Jurkat, Clone E6-1 (cell line): ENCODE data around the gene CLPX.
"Not testable (repeated sequence)": the region's sequence is repeated elsewhere in the genome, so short reads cannot be mapped to it uniquely, and the experiment has no call there.

ENCODE experiments used
- DNase-seq: peaks from one replicate; pipeline ENCODE4 v3.0.0-alpha.2; 2011; ENCODE audit warnings: low read depth, low spot score
- H3K4me3 ChIP-seq: 2 replicates; pipeline ENCODE4 v1.5.1; 2011; ENCODE audit warnings: mild to moderate bottlenecking, low read length, control low read depth, moderate library complexity

Gene CLPX

GRCh38 chr15:65180167-65180566, 5.0 kb downstream of the CLPX start:
- no peak overlapping the region for H3K4me3 ChIP-seq

GRCh38 chr15:65177901-65178300, 7.2 kb downstream of the CLPX start:
- no peak for DNase-seq
- no peak overlapping the region for H3K4me3 ChIP-seq

More at GRCh38 chr15:65180167-65180566, 5.0 kb downstream of the CLPX start:
- DNase-seq, result no peak

- no peak for DNase-seq
- H3K4me3 ChIP-seq, result no peak overlapping the region
These were observed 9.1 kb downstream of the CLPX start for GRCh38 chr15:65176056-65176455.

GRCh38 chr15:65175511-65175910, 9.6 kb downstream of the CLPX start:
- H3K4me3 ChIP-seq, result no peak overlapping the region
- no peak for DNase-seq

- no peak for DNase-seq
- H3K4me3 ChIP-seq, result no peak overlapping the region
These were observed 10.6 kb downstream of the CLPX start for GRCh38 chr15:65174509-65174908.

GRCh38 chr15:65172531-65172930, 12.6 kb downstream of the CLPX start:
- no peak overlapping the region for H3K4me3 ChIP-seq
- DNase-seq, result no peak

- no peak for DNase-seq
- H3K4me3 ChIP-seq, result no peak overlapping the region
These were observed 13.7 kb downstream of the CLPX start for GRCh38 chr15:65171428-65171827.

- H3K4me3 ChIP-seq, result no peak overlapping the region
- no peak for DNase-seq
These were observed 19.3 kb downstream of the CLPX start for GRCh38 chr15:65165875-65166274.

- H3K4me3 ChIP-seq, result no peak overlapping the region
- no peak for DNase-seq
These were observed 21.0 kb downstream of the CLPX start for GRCh38 chr15:65164139-65164538.

GRCh38 chr15:65163041-65163440, 22.1 kb downstream of the CLPX start:
- DNase-seq, result no peak
- no peak overlapping the region for H3K4me3 ChIP-seq

- DNase-seq, result no peak
These were observed 28.4 kb downstream of the CLPX start for GRCh38 chr15:65156692-65157091.

GRCh38 chr15:65154720-65155119, 30.4 kb downstream of the CLPX start:
- no peak for DNase-seq
- no peak overlapping the region for H3K4me3 ChIP-seq

More at GRCh38 chr15:65156692-65157091, 28.4 kb downstream of the CLPX start:
- no peak overlapping the region for H3K4me3 ChIP-seq

- H3K4me3 ChIP-seq, result no peak overlapping the region
These were observed 37.2 kb downstream of the CLPX start for GRCh38 chr15:65147902-65148301.

GRCh38 chr15:65146438-65146837, 38.7 kb downstream of the CLPX start:
- H3K4me3 ChIP-seq, result no peak overlapping the region
- no peak for DNase-seq

More at GRCh38 chr15:65147902-65148301, 37.2 kb downstream of the CLPX start:
- no peak for DNase-seq

- not testable (repeated sequence) for DNase-seq, H3K4me3 ChIP-seq
These were observed 46.5 kb downstream of the CLPX start for GRCh38 chr15:65138631-65139030.

GRCh38 chr15:65137893-65138292, 47.2 kb downstream of the CLPX start:
- DNase-seq, H3K4me3 ChIP-seq: not testable (repeated sequence)

- not testable (repeated sequence) for H3K4me3 ChIP-seq, DNase-seq
These were observed 48.1 kb downstream of the CLPX start for GRCh38 chr15:65137089-65137488.

- no peak for DNase-seq
- H3K4me3 ChIP-seq, result peak overlapping the region; percentile 69
These were observed 50.6 kb downstream of the CLPX start for GRCh38 chr15:65134538-65134937.

- DNase-seq, result peak; percentile 94
- H3K4me3 ChIP-seq, result peak within 1 kb of the TSS; percentile 69
These were observed 51.5 kb downstream of the CLPX start, which contains the start of gene PDCD7 for GRCh38 chr15:65133548-65134200. PDCD7 (minus strand) TSS chr15:65133808; CDS start chr15:65133781, 27 bp downstream.

GRCh38 chr15:65132878-65133547, 52.1 kb downstream of the CLPX start:
- H3K4me3 ChIP-seq, result peak overlapping the region; percentile 69
- DNase-seq, result no peak

GRCh38 chr15:65130941-65131340, 54.2 kb downstream of the CLPX start:
- no peak overlapping the region for H3K4me3 ChIP-seq
- DNase-seq, result no peak
